HG03521 (cell line): ENCODE measurements around the gene RGS3.
"Not testable (repeated sequence)": the region's sequence is repeated elsewhere in the genome, so short reads cannot be mapped to it uniquely, and the experiment has no call there.

ENCODE experiments used
- ATAC-seq: cut with Tn5 transposase; IDR thresholded peaks from one replicate; pipeline ENCODE4 v1.9.1; 2021; ENCODE audit warnings: mild to moderate bottlenecking, moderate library complexity; ENCODE audit not compliant: unreplicated experiment

RGS3 gene

GRCh38 chr9:113463418-113464285 lies at the start of gene RGS3:
Gene RGS3, plus strand, starts transcription at chr9:113463727. Its CDS starts 76 bp downstream, at chr9:113463803.
- no peak for ATAC-seq

GRCh38 chr9:113416149-113416721 lies 47.3 kb upstream of the RGS3 start:
- peak; percentile 93 for ATAC-seq

GRCh38 chr9:113417370-113417769 lies 46.2 kb upstream of the RGS3 start:
- no peak for ATAC-seq

GRCh38 chr9:113421726-113422125 lies 41.8 kb upstream of the RGS3 start:
- ATAC-seq, result no peak

GRCh38 chr9:113425072-113425471 lies 38.5 kb upstream of the RGS3 start:
- ATAC-seq, result no peak

- ATAC-seq, result no peak
These were observed 36.8 kb upstream of the RGS3 start for GRCh38 chr9:113426701-113427100.

- ATAC-seq, result no peak
These were observed 35.9 kb upstream of the RGS3 start for GRCh38 chr9:113427629-113428028.

GRCh38 chr9:113428062-113428615 lies 35.4 kb upstream of the RGS3 start:
- ATAC-seq, result no peak

- ATAC-seq, result no peak
These were observed 32.3 kb upstream of the RGS3 start for GRCh38 chr9:113431191-113431590.

- no peak for ATAC-seq
These were observed 26.6 kb upstream of the RGS3 start for GRCh38 chr9:113436728-113437515.

GRCh38 chr9:113437716-113438115 lies 25.8 kb upstream of the RGS3 start:
- not testable (repeated sequence) for ATAC-seq

GRCh38 chr9:113444736-113445135 lies 18.8 kb upstream of the RGS3 start:
- ATAC-seq, result no peak

- no peak for ATAC-seq
These were observed 17.2 kb upstream of the RGS3 start for GRCh38 chr9:113446323-113446740.

GRCh38 chr9:113449376-113449775 lies 14.2 kb upstream of the RGS3 start:
- ATAC-seq, result no peak

- no peak for ATAC-seq
These were observed 11.4 kb upstream of the RGS3 start for GRCh38 chr9:113452113-113452605.

- no peak for ATAC-seq
These were observed 8.4 kb upstream of the RGS3 start for GRCh38 chr9:113454914-113455761.

- no peak for ATAC-seq
These were observed 7.3 kb upstream of the RGS3 start for GRCh38 chr9:113456235-113456634.

GRCh38 chr9:113461285-113461684 lies 2.2 kb upstream of the RGS3 start:
- ATAC-seq, result no peak

GRCh38 chr9:113461943-113462342 lies 1.6 kb upstream of the RGS3 start:
- ATAC-seq, result no peak

- ATAC-seq, result no peak
These were observed 693 bp upstream of the RGS3 start for GRCh38 chr9:113462781-113463286.
